ENCODE results near the gene CCDC63. TPM values are rescaled to one million over a fixed set of nuclear protein-coding genes. Genes with fewer than 3 reads are reported as not detected.
"Not testable (repeated sequence)": the region's sequence is repeated elsewhere in the genome, so short reads cannot be mapped to it uniquely, and the experiment has no call there.

CCDC63 gene
- polyA plus RNA-seq, 1 donor, result 0.11 TPM

- DNase-seq (ENCODE audit: low read depth), result no peak
Measured at GRCh38 chr12:110844551-110845338, 2.0 kb upstream of the CCDC63 start.

GRCh38 chr12:110845339-110845682, 1.5 kb upstream of the CCDC63 start:
- DNase-seq (ENCODE audit: low read depth), result no peak

DNA sequence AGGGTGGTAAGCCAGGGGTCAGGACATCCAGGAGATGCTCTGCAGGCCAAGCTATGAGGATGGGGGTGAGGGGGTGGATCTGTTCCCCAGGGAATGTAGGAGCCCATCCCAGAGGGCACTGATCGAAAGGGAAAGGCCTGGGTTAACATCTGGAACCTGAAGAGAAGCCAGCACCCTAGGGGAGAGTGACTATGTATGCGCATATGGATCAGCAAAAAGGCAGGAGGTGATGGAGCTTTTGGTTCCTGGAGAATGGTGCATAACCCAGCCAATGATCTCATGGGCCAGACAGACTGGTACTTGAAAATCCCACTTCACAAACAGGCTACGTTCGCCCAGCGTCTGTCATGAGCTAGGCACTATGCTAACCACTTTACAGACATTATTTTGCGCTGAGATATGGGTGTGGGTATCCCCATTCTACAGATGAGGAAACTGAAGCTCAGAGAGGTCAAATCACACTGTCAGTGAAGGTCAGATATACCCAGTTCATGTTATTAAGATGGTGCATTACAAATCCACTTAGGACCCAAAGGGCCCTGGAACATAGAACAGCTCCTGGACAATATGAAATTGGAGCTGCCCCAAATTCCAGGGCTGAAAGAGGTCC, 1.6 kb downstream of the CCDC63 start:
- DNase-seq (ENCODE audit: low read depth), result no peak

GRCh38 chr12:110849221-110849620, 2.4 kb downstream of the CCDC63 start:
- DNase-seq (ENCODE audit: low read depth), result no peak

GRCh38 chr12:110849748-110850403, 3.1 kb downstream of the CCDC63 start:
- DNase-seq (ENCODE audit: low read depth), result no peak

DNA sequence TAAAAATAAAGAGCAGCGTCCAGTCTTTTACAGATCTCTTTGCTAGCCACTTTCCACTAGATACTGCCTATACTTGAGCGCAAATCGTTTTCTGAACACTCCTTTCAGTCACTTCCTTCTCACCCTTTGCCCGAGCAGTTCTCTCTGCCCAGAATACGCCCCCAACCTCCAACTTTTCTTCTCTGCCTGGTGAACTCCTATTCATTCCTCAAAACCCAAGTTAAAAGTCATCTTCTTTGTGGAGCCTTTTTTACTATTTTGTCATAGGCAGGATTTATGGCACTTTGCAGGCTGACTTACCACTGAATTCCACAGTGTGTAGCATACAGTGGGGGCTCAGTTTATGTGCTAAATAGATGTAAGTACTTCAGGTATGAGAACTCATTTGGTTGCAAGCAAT, 4.0 kb downstream of the CCDC63 start:
- no peak for DNase-seq (ENCODE audit: low read depth)

DNA sequence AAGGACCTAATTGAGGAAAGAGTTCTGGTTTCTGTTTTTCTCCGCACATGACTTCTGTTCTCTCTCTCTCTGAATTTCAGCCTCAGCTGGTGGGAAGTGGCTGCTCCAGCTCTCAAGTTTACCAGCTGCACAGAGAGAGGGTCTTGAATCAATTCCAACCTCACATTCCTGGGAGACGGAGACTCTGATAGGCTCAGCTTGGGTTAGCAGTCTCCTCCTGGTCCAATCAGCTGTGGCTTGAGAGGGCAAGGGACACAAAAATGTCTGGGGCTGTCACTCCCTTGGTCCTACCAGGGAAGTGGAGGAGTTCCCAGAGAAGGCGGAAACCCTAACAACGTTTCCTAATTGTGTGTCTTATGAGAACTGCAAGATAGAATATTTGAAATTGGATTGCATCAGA, 7.0 kb downstream of the CCDC63 start:
- DNase-seq (ENCODE audit: low read depth), result peak; percentile 25

- no peak for DNase-seq (ENCODE audit: low read depth)
Measured at GRCh38 chr12:110856542-110856941, 9.8 kb downstream of the CCDC63 start.

DNA sequence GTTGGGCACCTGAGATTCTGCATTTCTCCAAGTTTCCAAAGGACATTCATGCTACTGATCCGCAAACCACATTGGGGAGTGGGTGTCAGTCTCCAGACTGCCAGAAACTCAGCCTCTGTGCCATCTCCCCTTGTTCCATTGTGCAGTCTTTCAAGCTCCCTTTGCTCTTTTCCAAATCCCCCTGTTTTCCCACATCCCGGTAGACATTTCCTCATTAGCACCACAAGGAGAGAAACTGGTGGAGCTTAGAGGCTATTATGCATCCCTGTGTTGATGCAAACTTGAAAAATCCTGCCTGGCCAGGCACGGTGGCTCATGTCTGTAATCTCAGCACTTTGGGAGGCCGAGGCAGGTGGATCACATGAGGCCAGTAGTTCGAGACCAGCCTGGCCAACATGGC, 10.7 kb downstream of the CCDC63 start:
- no peak for DNase-seq (ENCODE audit: low read depth)

DNA sequence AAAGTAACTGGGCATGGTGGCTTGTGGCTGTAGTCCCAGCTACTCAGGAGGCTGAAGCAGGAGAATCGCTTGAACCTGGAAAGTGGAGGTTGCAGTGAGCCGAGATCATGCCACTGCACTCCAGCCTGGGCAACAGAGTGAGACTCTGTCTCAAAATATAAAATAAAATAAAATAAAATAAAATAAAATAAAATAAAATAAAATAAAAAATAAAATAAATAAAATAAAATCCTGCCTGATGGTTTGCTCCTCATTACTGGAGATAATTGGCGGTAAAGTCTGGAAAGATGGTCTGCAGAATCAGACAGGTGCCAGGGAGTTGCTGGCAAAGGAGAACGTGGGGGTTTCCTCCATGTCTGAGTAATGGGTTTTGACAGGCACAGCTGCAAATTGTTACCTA, 11.2 kb downstream of the CCDC63 start:
- DNase-seq (ENCODE audit: low read depth), result not testable (repeated sequence)

DNA sequence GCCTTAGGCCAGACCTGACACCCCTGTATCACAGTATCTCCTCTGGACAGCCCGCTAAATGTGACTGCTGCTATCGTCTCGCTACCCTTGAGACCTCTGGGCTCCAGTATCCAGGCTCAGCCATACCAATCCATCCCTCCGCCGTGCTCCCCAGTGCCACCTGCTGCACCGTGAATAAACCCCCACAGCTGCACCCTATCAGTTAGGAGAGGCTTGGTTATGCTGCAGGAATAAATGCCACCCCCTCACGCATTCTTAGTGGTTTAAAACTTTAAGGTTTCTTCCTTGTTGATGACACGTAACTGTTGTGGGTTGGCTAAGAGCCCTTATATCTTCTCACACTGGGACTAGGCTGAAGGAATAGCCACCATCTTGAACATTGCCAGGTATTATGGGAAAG, 12.1 kb downstream of the CCDC63 start:
- DNase-seq (ENCODE audit: low read depth), result no peak

- DNase-seq (ENCODE audit: low read depth), result no peak
Measured at GRCh38 chr12:110860833-110861296, 14.1 kb downstream of the CCDC63 start.

GRCh38 chr12:110861729-110862128, 14.9 kb downstream of the CCDC63 start:
- no peak for DNase-seq (ENCODE audit: low read depth)

GRCh38 chr12:110862329-110862728, 15.5 kb downstream of the CCDC63 start:
- DNase-seq (ENCODE audit: low read depth), result no peak

DNA sequence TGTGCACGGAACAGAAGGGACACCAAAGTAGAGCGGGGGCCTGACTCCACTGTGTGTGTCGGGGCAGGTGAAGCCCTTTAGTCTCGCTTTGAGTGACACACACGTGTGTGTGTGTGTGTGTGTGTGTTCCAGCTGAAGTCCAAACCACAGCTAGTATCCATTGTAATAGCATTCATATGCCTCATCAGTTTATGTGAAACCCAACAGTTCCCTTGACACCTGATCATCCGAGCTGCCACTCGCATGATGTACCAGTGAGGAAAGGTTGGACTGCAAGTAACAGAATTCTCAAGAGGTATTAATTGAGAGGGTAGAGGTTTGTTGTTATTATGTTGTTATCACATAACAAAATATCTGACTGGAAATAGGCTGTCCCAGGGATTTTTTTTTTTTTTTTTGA, 16.4 kb downstream of the CCDC63 start:
- no peak for DNase-seq (ENCODE audit: low read depth)

GRCh38 chr12:110865521-110865920, 18.7 kb downstream of the CCDC63 start:
- no peak for DNase-seq (ENCODE audit: low read depth)

- DNase-seq (ENCODE audit: low read depth), result no peak
Measured at GRCh38 chr12:110869026-110869425, 22.2 kb downstream of the CCDC63 start.

GRCh38 chr12:110869803-110870202, 23.0 kb downstream of the CCDC63 start:
- no peak for DNase-seq (ENCODE audit: low read depth)

DNA sequence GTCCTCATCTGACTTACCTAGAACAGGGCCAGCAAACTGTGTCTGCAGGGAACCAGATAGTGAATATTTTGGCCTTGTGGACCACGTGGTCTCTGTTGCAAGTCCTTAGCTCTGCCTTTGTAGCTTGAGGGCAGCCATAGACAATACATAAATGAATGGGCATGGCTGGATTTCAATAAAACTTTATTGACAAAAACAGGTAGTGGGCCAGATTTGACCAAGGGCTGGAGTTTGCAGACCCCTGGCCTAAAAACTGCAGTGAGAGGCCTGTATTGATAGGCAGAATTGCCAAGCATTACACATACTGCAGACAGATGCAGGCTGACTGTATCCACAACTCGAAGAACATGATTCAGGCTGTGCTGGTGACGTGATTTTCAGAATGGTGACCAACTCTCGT, 25.3 kb downstream of the CCDC63 start:
- no peak for DNase-seq (ENCODE audit: low read depth)

DNA sequence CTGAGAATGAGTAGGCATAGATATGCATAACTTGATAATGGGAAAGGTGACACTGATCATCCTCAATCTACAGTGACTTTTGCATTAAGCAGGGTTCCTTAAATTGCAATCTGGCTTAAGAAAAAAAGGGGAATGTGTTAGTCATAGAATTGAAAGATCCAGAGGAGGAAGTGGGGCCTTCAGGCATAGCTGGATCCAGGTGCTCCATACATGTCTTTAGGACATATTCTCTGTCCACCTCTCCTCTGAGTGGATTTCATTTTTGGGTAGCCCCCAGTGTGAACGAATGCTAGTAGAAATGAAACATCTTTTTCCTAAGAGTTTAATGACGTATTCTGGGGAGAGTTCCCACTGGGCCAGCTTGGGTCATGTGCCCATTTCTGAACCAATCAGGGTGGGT, 27.6 kb downstream of the CCDC63 start:
- DNase-seq (ENCODE audit: low read depth), result no peak

GRCh38 chr12:110874781-110875180, 28.0 kb downstream of the CCDC63 start:
- DNase-seq (ENCODE audit: low read depth), result no peak

- DNase-seq (ENCODE audit: low read depth), result no peak
Measured at GRCh38 chr12:110880651-110881050, 33.9 kb downstream of the CCDC63 start.

GRCh38 chr12:110883251-110883650, 36.5 kb downstream of the CCDC63 start:
- DNase-seq (ENCODE audit: low read depth), result no peak
